K562 (cell line): ENCODE data around the gene MAGEB1. TPM values are rescaled to one million over a fixed set of nuclear protein-coding genes. Genes with fewer than 3 reads are reported as not detected.

Experiments
- CTBP1 ChIP-seq: fragments of 450-650 bp; IDR thresholded peaks from 2 replicates; pipeline ENCODE4 v1.6.1; 2016; ENCODE audit warnings: borderline replicate concordance
- ELF2 ChIP-seq: fragments of 250-450 bp; sonication (Bioruptor Pico); IDR thresholded peaks from 2 replicates; pipeline ENCODE4 v1.5.0; 2021; ENCODE audit warnings: mild to moderate bottlenecking
- GTF2E2 ChIP-seq: fragments of 200-800 bp; sonication (Bioruptor generic); IDR thresholded peaks from 2 replicates; pipeline ENCODE4 v1.6.1; 2016; ENCODE audit warnings: missing genetic modification characterization, missing compliant biosample characterization
- ILF3 ChIP-seq: fragments of 450-650 bp; IDR thresholded peaks from 2 replicates; pipeline ENCODE4 v1.6.1; 2018; ENCODE audit warnings: antibody characterized with exemption, mild to moderate bottlenecking, moderate library complexity, borderline replicate concordance
- L3MBTL2 ChIP-seq: fragments of 450-650 bp; IDR thresholded peaks from 2 replicates; pipeline ENCODE4 v1.6.1; 2016; ENCODE audit warnings: mild to moderate bottlenecking, moderate library complexity
- MAFG ChIP-seq: fragments of 450-650 bp; conservative IDR thresholded peaks from 2 replicates; pipeline ENCODE4 v1.6.1; 2016; ENCODE audit warnings: missing genetic modification characterization, missing compliant biosample characterization
- MYBL2 ChIP-seq, 2 experiments: fragments of 450-650 bp in 1 of 2; sonication (generic) in 1 of 2; formaldehyde crosslinking in 1 of 2; IDR thresholded peaks; 2 replicates each; pipeline versions ENCODE4 v1.6.1 to v1.8.1; 2017 to 2022; ENCODE audit warnings: borderline replicate concordance in 1 of 2, inconsistent platforms in 1 of 2, low read depth in 1 of 2, mild to moderate bottlenecking in 1 of 2, missing genetic modification reagents in 1 of 2, moderate library complexity in 1 of 2
- RAD51 ChIP-seq: fragments of 450-650 bp; IDR thresholded peaks from 2 replicates; pipeline ENCODE4 v1.7.1; 2016; ENCODE audit warnings: low read depth, mild to moderate bottlenecking, borderline replicate concordance
- ZNF644 ChIP-seq: fragments of 200-800 bp; sonication (Bioruptor generic); IDR thresholded peaks from 2 replicates; pipeline ENCODE4 v1.6.1; 2016; ENCODE audit warnings: low read depth, missing genetic modification characterization, missing compliant biosample characterization
- polyA plus RNA-seq, 8 experiments: library from polyadenylated mRNA; depleted of rRNA in 4 of 8; stranded (reverse) in 5 of 8; unstranded in 3 of 8; fragments of >200 nt; fragmentation: Nextera tagmentation in 2 of 8; fragmentation: Illumina TruSeq in 1 of 8; extraction: Ambion mirVana in 2 of 8; extraction: Trizol in 1 of 8; gene quantifications; 2 replicates each; pipeline versions ENCODE4 v1.2.1 to v1.2.3, GENCODE V29; 2011 to 2014; ENCODE audit warnings: inconsistent platforms in 1 of 8, missing spikeins in 1 of 8
- total RNA-seq, 7 experiments: library from RNA; depleted of rRNA in 6 of 7; stranded (reverse); fragments of >200 nt in 6 of 7; fragmentation: Illumina TruSeq in 2 of 7; extraction: Trizol in 2 of 7; gene quantifications; 2 replicates each; pipeline versions ENCODE4 v1.2.1 to v1.2.3, GENCODE V29; 2011 to 2021; ENCODE audit warnings: low replicate concordance in 1 of 7
- TF ChIP-seq, protein P1 (sequence below), 2 experiments: fragments of 450-650 bp; formaldehyde crosslinking in 1 of 2; IDR thresholded peaks; 2 replicates each; pipeline versions ENCODE4 v1.4.0 to v1.6.1; 2014 to 2020; ENCODE audit warnings: mild to moderate bottlenecking in 2 of 2, borderline replicate concordance in 1 of 2, low read depth in 1 of 2
- TF ChIP-seq, protein P2 (sequence below): fragments of 250-450 bp; sonication (Bioruptor Pico); IDR thresholded peaks from 2 replicates; pipeline ENCODE4 v1.8.0; 2021; ENCODE audit warnings: moderate library complexity, mild to moderate bottlenecking, inconsistent platforms
- TF ChIP-seq, protein P3 (sequence below): fragments of 250-450 bp; sonication (Bioruptor Pico); IDR thresholded peaks from 2 replicates; pipeline ENCODE4 v1.4.0; 2020; ENCODE audit warnings: mild to moderate bottlenecking
- TF ChIP-seq, protein P4 (sequence below): fragments of 250-450 bp; sonication (Bioruptor Pico); IDR thresholded peaks from 2 replicates; pipeline ENCODE4 v1.8.0; 2021; ENCODE audit warnings: moderate library complexity, mild to moderate bottlenecking, inconsistent platforms

Gene MAGEB1
- total and polyA plus RNA-seq, 9 of the 15 experiments (the other 6 are each of a cell fraction or from before 2014, with no cell fraction given) = 32.6 to 100 (median 43.4) TPM

DNA sequence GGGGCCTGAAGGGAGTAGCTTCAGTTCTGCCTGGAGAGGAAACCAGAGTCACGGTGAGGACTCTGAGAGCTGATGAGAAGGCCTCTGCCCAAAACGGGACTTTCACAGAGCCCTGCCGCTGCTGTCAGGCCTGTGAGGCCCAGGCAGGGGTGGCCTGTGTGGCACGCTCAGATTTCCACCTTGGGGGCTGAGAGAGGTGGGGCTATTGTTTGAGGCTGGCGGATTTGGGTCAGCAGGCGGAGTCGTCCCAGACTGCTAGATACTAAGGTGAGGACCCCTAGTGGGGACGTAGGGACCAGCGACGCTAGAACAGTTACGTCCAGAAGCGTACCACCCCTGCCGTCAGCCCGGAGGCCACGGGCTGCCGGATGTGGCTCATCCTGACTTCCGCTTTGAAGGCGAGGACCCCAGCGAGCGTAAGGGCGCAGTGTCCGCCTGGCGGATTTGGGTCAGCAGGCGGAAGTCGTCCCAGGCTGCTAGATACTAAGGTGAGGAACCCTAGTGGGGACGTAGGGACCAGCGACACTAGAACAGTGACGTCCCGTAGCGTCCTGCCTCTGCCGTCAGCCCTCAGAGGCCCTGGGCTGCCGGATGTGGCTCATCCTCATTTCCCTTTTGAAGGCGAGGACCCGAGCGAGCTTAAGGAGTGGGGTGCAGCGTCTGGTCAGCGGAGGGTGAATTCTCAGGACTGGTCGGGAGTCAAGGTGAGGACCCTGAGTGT is at the start of gene MAGEB1 (continued):
- TF ChIP-seq, protein P1, sequence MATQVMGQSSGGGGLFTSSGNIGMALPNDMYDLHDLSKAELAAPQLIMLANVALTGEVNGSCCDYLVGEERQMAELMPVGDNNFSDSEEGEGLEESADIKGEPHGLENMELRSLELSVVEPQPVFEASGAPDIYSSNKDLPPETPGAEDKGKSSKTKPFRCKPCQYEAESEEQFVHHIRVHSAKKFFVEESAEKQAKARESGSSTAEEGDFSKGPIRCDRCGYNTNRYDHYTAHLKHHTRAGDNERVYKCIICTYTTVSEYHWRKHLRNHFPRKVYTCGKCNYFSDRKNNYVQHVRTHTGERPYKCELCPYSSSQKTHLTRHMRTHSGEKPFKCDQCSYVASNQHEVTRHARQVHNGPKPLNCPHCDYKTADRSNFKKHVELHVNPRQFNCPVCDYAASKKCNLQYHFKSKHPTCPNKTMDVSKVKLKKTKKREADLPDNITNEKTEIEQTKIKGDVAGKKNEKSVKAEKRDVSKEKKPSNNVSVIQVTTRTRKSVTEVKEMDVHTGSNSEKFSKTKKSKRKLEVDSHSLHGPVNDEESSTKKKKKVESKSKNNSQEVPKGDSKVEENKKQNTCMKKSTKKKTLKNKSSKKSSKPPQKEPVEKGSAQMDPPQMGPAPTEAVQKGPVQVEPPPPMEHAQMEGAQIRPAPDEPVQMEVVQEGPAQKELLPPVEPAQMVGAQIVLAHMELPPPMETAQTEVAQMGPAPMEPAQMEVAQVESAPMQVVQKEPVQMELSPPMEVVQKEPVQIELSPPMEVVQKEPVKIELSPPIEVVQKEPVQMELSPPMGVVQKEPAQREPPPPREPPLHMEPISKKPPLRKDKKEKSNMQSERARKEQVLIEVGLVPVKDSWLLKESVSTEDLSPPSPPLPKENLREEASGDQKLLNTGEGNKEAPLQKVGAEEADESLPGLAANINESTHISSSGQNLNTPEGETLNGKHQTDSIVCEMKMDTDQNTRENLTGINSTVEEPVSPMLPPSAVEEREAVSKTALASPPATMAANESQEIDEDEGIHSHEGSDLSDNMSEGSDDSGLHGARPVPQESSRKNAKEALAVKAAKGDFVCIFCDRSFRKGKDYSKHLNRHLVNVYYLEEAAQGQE (IDR thresholded peaks at IDR 0.05; ENCODE audit: borderline replicate concordance) = 0 out of 2 replicates have a peak, but pooled peaks have one; percentile 19
- TF ChIP-seq, protein P1 (CRISPR knock-in tag; IDR thresholded peaks at IDR 0.05; ENCODE audit: low read depth) = no peak
- TF ChIP-seq, protein P2, sequence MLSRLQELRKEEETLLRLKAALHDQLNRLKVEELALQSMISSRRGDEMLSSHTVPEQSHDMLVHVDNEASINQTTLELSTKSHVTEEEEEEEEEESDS = no peak
- TF ChIP-seq GTF2E2 (tag) (no peak), ILF3 (no peak), MAFG (tag) (no peak), ZNF644 (tag) (peak; percentile 72; the same call in 1 of the 2 replicates), ELF2 (CRISPR knock-in tag) (no peak; the same call in 1 of the 2 replicates), RAD51 (no peak), MYBL2 (IDR thresholded peaks at IDR 0.05; ENCODE audit: low read depth) (no peak), MYBL2 (CRISPR knock-in tag; IDR thresholded peaks at IDR 0.05; ENCODE audit: borderline replicate concordance) (no peak), CTBP1 (peak; percentile 53; the same call in 1 of the 2 replicates), L3MBTL2 (peak; percentile 93)
- TF ChIP-seq, protein P3, sequence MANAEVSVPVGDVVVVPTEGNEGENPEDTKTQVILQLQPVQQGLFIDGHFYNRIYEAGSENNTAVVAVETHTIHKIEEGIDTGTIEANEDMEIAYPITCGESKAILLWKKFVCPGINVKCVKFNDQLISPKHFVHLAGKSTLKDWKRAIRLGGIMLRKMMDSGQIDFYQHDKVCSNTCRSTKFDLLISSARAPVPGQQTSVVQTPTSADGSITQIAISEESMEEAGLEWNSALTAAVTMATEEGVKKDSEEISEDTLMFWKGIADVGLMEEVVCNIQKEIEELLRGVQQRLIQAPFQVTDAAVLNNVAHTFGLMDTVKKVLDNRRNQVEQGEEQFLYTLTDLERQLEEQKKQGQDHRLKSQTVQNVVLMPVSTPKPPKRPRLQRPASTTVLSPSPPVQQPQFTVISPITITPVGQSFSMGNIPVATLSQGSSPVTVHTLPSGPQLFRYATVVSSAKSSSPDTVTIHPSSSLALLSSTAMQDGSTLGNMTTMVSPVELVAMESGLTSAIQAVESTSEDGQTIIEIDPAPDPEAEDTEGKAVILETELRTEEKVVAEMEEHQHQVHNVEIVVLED (CRISPR knock-in tag) = peak; percentile 97
- TF ChIP-seq, protein P4, sequence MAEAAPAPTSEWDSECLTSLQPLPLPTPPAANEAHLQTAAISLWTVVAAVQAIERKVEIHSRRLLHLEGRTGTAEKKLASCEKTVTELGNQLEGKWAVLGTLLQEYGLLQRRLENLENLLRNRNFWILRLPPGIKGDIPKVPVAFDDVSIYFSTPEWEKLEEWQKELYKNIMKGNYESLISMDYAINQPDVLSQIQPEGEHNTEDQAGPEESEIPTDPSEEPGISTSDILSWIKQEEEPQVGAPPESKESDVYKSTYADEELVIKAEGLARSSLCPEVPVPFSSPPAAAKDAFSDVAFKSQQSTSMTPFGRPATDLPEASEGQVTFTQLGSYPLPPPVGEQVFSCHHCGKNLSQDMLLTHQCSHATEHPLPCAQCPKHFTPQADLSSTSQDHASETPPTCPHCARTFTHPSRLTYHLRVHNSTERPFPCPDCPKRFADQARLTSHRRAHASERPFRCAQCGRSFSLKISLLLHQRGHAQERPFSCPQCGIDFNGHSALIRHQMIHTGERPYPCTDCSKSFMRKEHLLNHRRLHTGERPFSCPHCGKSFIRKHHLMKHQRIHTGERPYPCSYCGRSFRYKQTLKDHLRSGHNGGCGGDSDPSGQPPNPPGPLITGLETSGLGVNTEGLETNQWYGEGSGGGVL (CRISPR knock-in tag) = no peak
